Measurements from ENCODE around the gene CLEC2B. TPM values are rescaled to one million over a fixed set of nuclear protein-coding genes. Genes with fewer than 3 reads are reported as not detected.

Gene CLEC2B
- total RNA-seq, 1 experiment from 2014 or later = not detected

GRCh38 chr12:9864913-9865675 is 4.1 kb downstream of the CLEC2B start:
- no peak overlapping the region for H3K4ac ChIP-seq (ENCODE audit: low read depth, low read length)
- no peaks in the 10 kb centered on the region; the same call in 1 of the 2 replicates for H3K4me1 ChIP-seq (ENCODE audit: insufficient read depth, low read length)
- no peaks in the 10 kb centered on the region for H3K36me3 Mint-ChIP-seq (ENCODE audit: insufficient read depth in 1 of 3, low read depth in 3 of 3)
- no peak overlapping the region for H3K14ac ChIP-seq (ENCODE audit: insufficient read depth, low read length)
- no peak overlapping the region for H3T11ph ChIP-seq (ENCODE audit: low read length)
- no peak overlapping the region for H4K91ac ChIP-seq (ENCODE audit: insufficient read length, low read depth, low read length)
- H3K27ac ChIP-seq (ENCODE audit: insufficient read length, low read depth, low read length) = no peak overlapping the region
- H3K4me3 Mint-ChIP-seq = no peak overlapping the region
- H3K9me3 Mint-ChIP-seq = no peaks in the 10 kb centered on the region
- no peak overlapping the region for H3K18ac ChIP-seq (ENCODE audit: insufficient read length, low read depth, low read length)
- peaks cover 14 to 16% of the 10 kb centered on the region in 2 experiments for H3K4me1 Mint-ChIP-seq
- no peak overlapping the region for H2AFZ ChIP-seq (ENCODE audit: low read length)
- no peak overlapping the region for H3K4me2 ChIP-seq (ENCODE audit: insufficient read depth, insufficient read length, low read length)
- H3K9ac ChIP-seq (ENCODE audit: extremely low read depth, insufficient read length, low read length) = no peak overlapping the region
- no peak overlapping the region for H3K27ac Mint-ChIP-seq
- H3K27me3 ChIP-seq (ENCODE audit: insufficient read depth, low read length) = no peaks in the 10 kb centered on the region
- H2BK12ac ChIP-seq (ENCODE audit: insufficient read length, low read depth, low read length) = no peak overlapping the region
- no peak overlapping the region for H2BK15ac ChIP-seq (ENCODE audit: low read depth, low read length)
- H2AK5ac ChIP-seq (ENCODE audit: insufficient read length, low read length) = no peak overlapping the region
- no peak overlapping the region for H2BK5ac ChIP-seq (ENCODE audit: insufficient read length, low read length)
- no peaks in the 10 kb centered on the region for H3K23me2 ChIP-seq (ENCODE audit: insufficient read length, low read depth, low read length, poor library complexity, severe bottlenecking)
- H3K27me3 Mint-ChIP-seq (ENCODE audit: low read depth) = no peaks in the 10 kb centered on the region
- no peak overlapping the region for H4K8ac ChIP-seq (replicated peaks; ENCODE audit: insufficient read length, low read depth, low read length)
- no peak overlapping the region for H2BK20ac ChIP-seq (ENCODE audit: low read depth, low read length, poor library complexity, severe bottlenecking)
- no peak for DNase-seq
- no peak overlapping the region for H3K56ac ChIP-seq (ENCODE audit: insufficient read length, low read depth, low read length)
- H3K9me3 ChIP-seq (ENCODE audit: control insufficient read depth, low read depth, low read length) = no peaks in the 10 kb centered on the region
- no peak for TF ChIP-seq CTCF (conservative IDR thresholded peaks at IDR 0.05)
- H3K79me2 ChIP-seq (ENCODE audit: insufficient read depth, low read length) = no peaks in the 10 kb centered on the region
- H3K79me1 ChIP-seq (ENCODE audit: insufficient read depth, low read depth, low read length, poor library complexity, severe bottlenecking) = no peaks in the 10 kb centered on the region
- WGBS (ENCODE audit: extremely low coverage, insufficient read length, low lambda C conversion rate) = no CpG with 5 or more reads among the region's 4 CpGs
- no peaks in the 10 kb centered on the region for H4K20me1 ChIP-seq (ENCODE audit: control insufficient read depth, insufficient read depth, insufficient read length)
- no peak overlapping the region for H2BK120ac ChIP-seq (ENCODE audit: low read depth, low read length, poor library complexity, severe bottlenecking)
- H3K23ac ChIP-seq (ENCODE audit: insufficient read length, low read depth, low read length) = no peak overlapping the region
- H4K5ac ChIP-seq (ENCODE audit: insufficient read length, low read depth, low read length) = no peak overlapping the region

Measured in H9 (cell line).